Motor neuron (in vitro differentiated cells): ENCODE results near the gene SETD6. TPM values are rescaled to one million over a fixed set of nuclear protein-coding genes. Genes with fewer than 3 reads are reported as not detected.

Experiments
- ATAC-seq, 8 experiments: fragments of 200-7000 bp; cut with Tn5 transposase; replicated peaks in 6 of 8; 2 replicates each; pipeline ENCODE4 v1.8.0; 2021; ENCODE audit warnings: mild to moderate bottlenecking in 8 of 8, moderate library complexity in 8 of 8
- H3K27ac ChIP-seq, 2 donors: fragments of 250-450 bp; sonication (Bioruptor Pico); 2 replicates each; pipeline ENCODE4 v1.9.0; 2021; ENCODE audit warnings: antibody characterized with exemption in 2 of 2, mild to moderate bottlenecking in 2 of 2, moderate library complexity in 1 of 2
- H3K4me1 ChIP-seq, 2 donors: fragments of 250-450 bp; sonication (Bioruptor Pico); replicated peaks in 1 of 2; 2 replicates each; pipeline ENCODE4 v1.6.1; 2021; ENCODE audit warnings: antibody characterized with exemption in 2 of 2, mild to moderate bottlenecking in 2 of 2, moderate library complexity in 1 of 2
- H3K4me3 ChIP-seq, 5 donors: fragments of 250-450 bp; sonication (Bioruptor Pico); 2 replicates each; pipeline ENCODE4 v1.9.0; 2021; ENCODE audit warnings: antibody characterized with exemption in 5 of 5, mild to moderate bottlenecking in 5 of 5, moderate library complexity in 4 of 5
- WGBS, 10 experiments: fragments of 450-650 bp; shearing (Covaris generic); methylation state at CpG; one replicate each; pipeline ENCODE4 v1.0.0; 2022; 5-methylcytosine and 5-hydroxymethylcytosine counted together
- in situ Hi-C, 9 experiments: fragments of 400-800 bp; cut with MboI; loops; one replicate each; pipeline ENCODE4 v1.15.0; 2021; ENCODE audit warnings: low sequenced_read_pairs in 9 of 9, low pct_unique_long_range_greater_than_20kb in 2 of 9; ENCODE audit not compliant: unreplicated experiment in 9 of 9
- total RNA-seq, 8 experiments: library from RNA; unstranded; fragments of 300-600 nt; gene quantifications; 2 replicates each; pipeline versions ENCODE4 v1.2.3 to v1.2.4, GENCODE V29; 2022

The SETD6 gene
- total RNA-seq, 8 experiments from 2014 or later: 8.6 to 36.3 (median 16.4) TPM

GRCh38 chr16:58495521-58496331 lies 19.6 kb upstream of the SETD6 start:
- in situ Hi-C loops: loop anchor here in 5 of 9 experiments (10.0 to 25.0 kb wide), 2 partner anchors 158 to 161 kb away; no protein-coding TSS in a partner anchor
- Histone ChIP-seq H3K27ac (peak overlapping the region; percentile 95 to 98), H3K4me1 (peaks cover 58 to 63% of the 10 kb centered on the region in 2 donors), H3K4me3 (peak overlapping the region; percentile 9 to 30 (median 13))
- ATAC-seq: peak in 5 of 8 experiments; percentile 13 to 43 (median 33)
- WGBS, 10 experiments: 6 to 100% (median 42%) methylated on average over 2 to 13 of the region's 24 CpGs; no CpG with 5 or more reads in 1 of the 10 experiments

- Histone ChIP-seq H3K27ac (peak overlapping the region in 1 of 2 donors; percentile 95), H3K4me1 (peaks cover 62 to 64% of the 10 kb centered on the region in 2 donors), H3K4me3 (no peak overlapping the region)
- ATAC-seq: no peak
- in situ Hi-C loops: loop anchor here in 5 of 9 experiments (10.0 to 25.0 kb wide), 2 partner anchors 160 to 163 kb away; no protein-coding TSS in a partner anchor
- WGBS, 10 experiments: 40 to 100% (median 83%) methylated on average over 1 to 2 of the region's 2 CpGs; no CpG with 5 or more reads in 3 of the 10 experiments
These were observed 17.8 kb upstream of the SETD6 start for GRCh38 chr16:58497468-58497867.

- Histone ChIP-seq H3K4me3 (no peak overlapping the region), H3K4me1 (peaks cover 59% of the 10 kb centered on the region in 2 donors), H3K27ac (peak overlapping the region in 1 of 2 donors; percentile 95)
- WGBS, 10 experiments: 50 to 100% methylated on average over 2 of the region's 5 CpGs; no CpG with 5 or more reads in 8 of the 10 experiments
- in situ Hi-C loops: loop anchor here in 5 of 9 experiments (10.0 to 25.0 kb wide), 2 partner anchors 161 to 163 kb away; no protein-coding TSS in a partner anchor
- ATAC-seq: no peak
These were observed 17.4 kb upstream of the SETD6 start for GRCh38 chr16:58497935-58498334.

- 0 to 100% (median 82%) methylated on average over 1 to 4 of the region's 9 CpGs; no CpG with 5 or more reads in 4 of the 10 experiments for WGBS, 10 experiments
- no peak for ATAC-seq
These were observed 16.8 kb upstream of the SETD6 start for GRCh38 chr16:58498341-58499091.

GRCh38 chr16:58499092-58499511 lies 16.2 kb upstream of the SETD6 start:
- Histone ChIP-seq H3K4me3 (peak overlapping the region; percentile 67 to 81 (median 72)), H3K27ac (peak overlapping the region; percentile 95 to 97), H3K4me1 (peaks cover 47 to 50% of the 10 kb centered on the region in 2 donors)
- no peak for ATAC-seq
- in situ Hi-C loops: loop anchor here in 5 of 9 experiments (10.0 to 25.0 kb wide), 2 partner anchors 162 to 164 kb away; no protein-coding TSS in a partner anchor
- WGBS, 10 experiments: 70% methylated on average over 2 of the region's 10 CpGs; no CpG with 5 or more reads in 9 of the 10 experiments

More at GRCh38 chr16:58498341-58499091, 16.8 kb upstream of the SETD6 start:
- H3K27ac ChIP-seq: peak overlapping the region in 1 of 2 donors; percentile 95
- no peak overlapping the region for H3K4me3 ChIP-seq
- peaks cover 53 to 54% of the 10 kb centered on the region in 2 donors for H3K4me1 ChIP-seq
- in situ Hi-C loops: loop anchor here in 5 of 9 experiments (10.0 to 25.0 kb wide), 2 partner anchors 161 to 164 kb away; no protein-coding TSS in a partner anchor

GRCh38 chr16:58499615-58500351 lies 15.5 kb upstream of the SETD6 start, which contains the start of gene NDRG4:
Gene NDRG4 (plus strand): TSS chr16:58500143. CDS start chr16:58500249, 106 bp downstream.
- Histone ChIP-seq H3K4me1 (peaks cover 40 to 43% of the 10 kb centered on the region in 2 donors), H3K27ac (peak within 1 kb of the TSS; percentile 95 to 97), H3K4me3 (peak within 1 kb of the TSS; percentile 67 to 81 (median 72))
- peak; percentile 53 to 81 (median 72) for ATAC-seq
- WGBS, 10 experiments: 16% methylated on average over 9 of the region's 24 CpGs; no CpG with 5 or more reads in 9 of the 10 experiments
- in situ Hi-C loops: loop anchor here in 5 of 9 experiments (10.0 to 25.0 kb wide), 2 partner anchors 162 to 165 kb away; no protein-coding TSS in a partner anchor

GRCh38 chr16:58500430-58501241 lies 14.7 kb upstream of the SETD6 start:
- Histone ChIP-seq H3K27ac (peak overlapping the region; percentile 84 to 91), H3K4me3 (peak overlapping the region; percentile 67 to 81 (median 72)), H3K4me1 (peaks cover 35 to 38% of the 10 kb centered on the region in 2 donors)
- ATAC-seq: peak; percentile 2 to 42 (median 3)
- in situ Hi-C loops: no loop called here
- 0 to 2% methylated on average over 2 to 6 of the region's 36 CpGs; no CpG with 5 or more reads in 8 of the 10 experiments for WGBS, 10 experiments

GRCh38 chr16:58501242-58502131 lies 13.8 kb upstream of the SETD6 start:
- peak overlapping the region; percentile 67 to 81 (median 72) for H3K4me3 ChIP-seq
- H3K27ac ChIP-seq: peak overlapping the region; percentile 84 to 91
- peak; percentile 22 to 66 (median 60) for ATAC-seq
- in situ Hi-C loops: no loop called here
- H3K4me1 ChIP-seq: peaks cover 26 to 30% of the 10 kb centered on the region in 2 donors
- WGBS, 10 experiments: 30 to 60% (median 39%) methylated on average over 1 to 8 of the region's 42 CpGs; no CpG with 5 or more reads in 5 of the 10 experiments

GRCh38 chr16:58502217-58502921 lies 12.9 kb upstream of the SETD6 start:
- 40 to 100% (median 81%) methylated on average over 1 to 5 of the region's 8 CpGs; no CpG with 5 or more reads in 3 of the 10 experiments for WGBS, 10 experiments
- H3K27ac ChIP-seq: no peak overlapping the region
- ATAC-seq: no peak
- H3K4me3 ChIP-seq: peak overlapping the region in 4 of 5 donors; percentile 67 to 81 (median 72)
- in situ Hi-C loops: no loop called here
- H3K4me1 ChIP-seq: peaks cover 17 to 21% of the 10 kb centered on the region in 2 donors
